Measurements from ENCODE around the gene SLC27A4.

SLC27A4 gene

GRCh38 chr9:128369024-128369706 is 28.8 kb downstream of the SLC27A4 start:
- DNase-seq = no peak

- DNase-seq = no peak
Measured at GRCh38 chr9:128370367-128370751, 30.0 kb downstream of the SLC27A4 start.

DNA sequence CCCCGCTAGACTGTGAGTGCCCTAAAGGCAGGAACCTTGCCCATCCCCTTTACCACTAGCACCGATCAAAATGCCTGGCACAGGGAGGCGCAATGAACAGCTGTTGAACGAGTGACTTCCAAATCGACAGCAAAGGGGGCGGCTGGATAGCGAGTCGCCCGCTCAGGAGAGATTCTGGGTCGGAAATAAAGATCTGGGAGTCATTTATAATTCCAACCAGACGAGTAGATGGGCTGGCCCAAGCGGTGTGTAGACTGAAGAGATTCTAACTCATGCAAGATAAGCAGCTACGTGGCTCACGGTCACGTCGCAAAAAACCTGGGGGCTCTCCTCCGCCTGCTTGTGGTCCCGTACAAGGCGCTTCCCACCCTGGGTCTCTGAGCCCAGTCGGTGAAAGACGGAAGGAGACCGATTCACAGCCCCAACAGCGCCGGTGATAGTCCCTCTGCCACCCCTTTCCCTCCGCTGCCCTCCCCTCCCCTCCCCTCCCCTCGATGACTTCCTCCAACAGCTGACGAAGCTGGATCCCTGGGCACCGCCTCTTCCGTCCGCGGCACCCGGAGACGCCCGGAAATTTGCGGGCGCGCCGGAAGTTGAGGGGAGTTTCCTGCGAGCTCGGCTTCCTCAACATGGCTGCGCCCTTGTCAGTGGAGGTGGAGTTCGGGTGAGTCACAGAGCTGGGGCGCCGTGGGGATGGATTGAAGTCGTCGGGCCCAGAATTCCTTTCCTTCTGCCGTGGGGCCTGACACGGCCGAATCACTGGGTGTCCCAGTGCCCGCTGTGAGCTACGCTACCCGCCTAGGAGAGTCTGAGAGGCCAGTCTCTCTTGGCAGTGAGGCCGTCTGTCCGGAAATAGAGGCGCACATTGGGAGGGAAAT is 30.7 kb downstream of the SLC27A4 start, which contains the start of gene URM1:
Gene URM1, plus strand, starts transcription at position 623 of the 878 bp plus-strand sequence. Its CDS starts 7 bp downstream, at position 630.
- DNase-seq = peak; percentile 87 to 94 (median 90)

GRCh38 chr9:128371630-128372117 is 31.3 kb downstream of the SLC27A4 start:
- no peak for DNase-seq

- no peak for DNase-seq
Measured at GRCh38 chr9:128372188-128372641, 31.9 kb downstream of the SLC27A4 start.

DNA sequence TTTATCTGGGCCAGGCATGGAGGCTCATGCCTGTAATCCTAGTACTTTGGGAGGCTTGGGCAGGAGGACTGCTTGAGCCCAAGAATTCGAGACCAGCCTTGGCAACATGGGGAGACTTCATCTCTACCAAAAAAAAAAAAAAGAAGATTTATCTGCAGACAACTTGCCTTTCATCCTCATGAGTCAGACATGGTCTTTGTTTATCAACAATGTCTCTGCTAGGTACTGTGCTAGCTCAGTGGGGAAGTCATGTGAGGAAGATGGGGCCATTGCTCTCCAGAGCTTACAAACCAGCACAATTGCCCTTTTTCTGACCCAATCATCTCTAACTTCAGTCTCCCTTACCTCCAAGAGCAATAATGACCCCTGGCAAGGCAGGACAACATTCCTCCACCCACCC is 32.5 kb downstream of the SLC27A4 start:
- DNase-seq = no peak

- no peak for DNase-seq
Measured at GRCh38 chr9:128374221-128374675, 33.9 kb downstream of the SLC27A4 start.

DNA sequence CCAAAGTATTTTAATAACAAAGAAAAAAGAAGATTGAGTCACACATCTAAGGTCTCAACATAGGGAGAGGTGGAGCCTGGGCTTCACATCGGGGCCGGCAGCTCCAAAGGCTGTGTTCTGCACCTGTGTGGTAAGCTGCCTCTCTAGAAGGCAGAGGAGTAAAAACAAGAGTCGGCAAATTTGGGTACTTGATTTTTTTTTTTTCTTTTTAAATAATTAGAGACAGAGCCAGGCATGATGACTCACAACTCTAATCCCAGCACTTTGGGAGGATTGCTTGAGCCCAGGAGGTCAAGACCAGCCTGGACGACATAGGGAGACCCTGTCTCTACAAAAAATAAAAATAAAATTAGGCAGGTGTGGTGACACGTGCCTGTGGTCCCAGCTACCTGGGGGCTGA is 35.5 kb downstream of the SLC27A4 start:
- no peak for DNase-seq

GRCh38 chr9:128382261-128382660 is 41.9 kb downstream of the SLC27A4 start:
- no peak for DNase-seq

DNA sequence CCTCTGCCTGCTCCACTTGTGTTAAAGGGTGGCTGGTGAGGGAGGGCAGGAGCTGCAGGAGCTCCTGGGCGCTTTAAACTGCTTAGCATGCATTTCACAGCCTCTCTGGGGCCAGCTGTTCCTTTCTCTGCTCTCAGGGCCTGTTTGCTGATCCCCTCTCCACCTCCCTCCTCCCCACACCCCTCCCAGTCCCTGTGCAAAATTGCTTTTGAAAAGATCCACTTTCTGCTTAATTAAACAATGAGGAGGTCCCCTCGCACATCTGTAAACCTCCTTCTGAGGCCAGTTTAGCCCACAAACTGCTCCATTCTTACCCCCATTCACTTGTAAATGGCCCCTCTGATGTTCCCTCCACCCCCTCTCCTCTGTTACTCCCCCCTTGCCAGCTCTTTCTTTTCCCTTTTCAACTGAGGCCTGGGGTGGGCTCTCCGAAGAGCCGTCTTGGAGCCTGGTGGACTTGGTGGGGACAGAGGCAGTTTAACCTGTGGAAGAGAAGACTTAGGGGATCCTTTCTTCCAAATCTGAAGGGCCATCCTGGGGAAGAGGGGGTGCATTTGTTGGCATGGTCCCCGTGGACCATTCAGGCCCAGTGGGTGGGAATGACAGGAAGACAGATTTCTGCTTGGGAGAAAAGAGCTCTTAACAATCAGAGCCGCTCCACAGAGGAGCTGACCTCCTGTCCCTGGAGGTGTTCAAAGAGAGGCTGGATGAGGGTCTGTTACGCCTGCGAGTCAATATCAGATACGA is 42.9 kb downstream of the SLC27A4 start:
- no peak for DNase-seq

DNA sequence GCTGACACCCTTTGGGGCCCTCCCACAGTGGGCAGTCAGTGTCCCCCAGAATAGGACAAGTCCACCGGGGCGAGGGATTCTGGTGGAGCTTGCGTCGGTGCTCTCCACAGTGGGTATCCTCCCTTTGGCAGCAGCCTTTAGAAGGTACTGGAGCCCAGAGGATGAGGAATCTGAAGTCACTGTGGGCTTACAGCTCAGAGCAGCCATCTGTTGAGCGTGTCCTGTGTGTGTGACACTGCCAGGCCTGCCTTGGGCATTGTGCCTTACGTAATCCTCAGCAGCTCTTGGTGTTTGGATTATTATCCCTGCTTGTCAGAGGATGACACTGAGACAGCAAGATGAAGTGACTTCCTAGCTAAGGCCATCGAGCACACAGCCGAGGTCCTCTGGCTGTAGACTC is 43.5 kb downstream of the SLC27A4 start:
- DNase-seq = no peak

DNA sequence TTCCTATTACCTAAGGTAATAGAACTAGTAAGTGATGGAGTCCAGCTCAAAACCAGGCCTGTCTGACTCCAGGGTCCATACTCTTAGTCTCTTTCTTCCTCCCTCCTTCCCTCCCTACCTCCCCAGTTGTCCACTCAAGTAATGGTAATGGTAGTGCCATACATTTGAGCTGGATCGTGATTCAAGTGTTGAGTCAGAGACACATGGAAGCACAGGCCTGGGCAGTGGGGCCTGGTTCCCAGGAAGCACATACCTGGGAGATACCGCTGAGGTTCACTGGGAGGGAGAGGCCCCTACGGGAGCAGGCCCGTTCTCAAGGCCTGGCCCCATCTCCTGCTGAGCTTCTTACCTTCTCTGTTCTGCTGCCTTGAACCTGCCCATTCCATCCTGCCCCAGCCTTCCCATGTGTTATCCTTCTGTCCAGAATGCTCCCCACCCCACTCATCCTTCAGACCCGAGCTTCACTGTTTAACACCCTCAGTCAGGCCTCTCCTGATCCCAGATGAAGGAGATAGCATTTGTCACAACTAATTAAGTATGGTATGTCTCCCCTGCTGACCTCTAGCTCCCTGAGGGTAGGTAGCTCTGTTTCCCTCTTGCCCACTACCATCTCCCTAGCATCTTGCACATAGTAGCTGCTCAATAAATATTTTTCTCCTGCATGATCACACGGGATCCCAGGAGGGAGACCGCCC is 44.6 kb downstream of the SLC27A4 start:
- DNase-seq = no peak

DNA sequence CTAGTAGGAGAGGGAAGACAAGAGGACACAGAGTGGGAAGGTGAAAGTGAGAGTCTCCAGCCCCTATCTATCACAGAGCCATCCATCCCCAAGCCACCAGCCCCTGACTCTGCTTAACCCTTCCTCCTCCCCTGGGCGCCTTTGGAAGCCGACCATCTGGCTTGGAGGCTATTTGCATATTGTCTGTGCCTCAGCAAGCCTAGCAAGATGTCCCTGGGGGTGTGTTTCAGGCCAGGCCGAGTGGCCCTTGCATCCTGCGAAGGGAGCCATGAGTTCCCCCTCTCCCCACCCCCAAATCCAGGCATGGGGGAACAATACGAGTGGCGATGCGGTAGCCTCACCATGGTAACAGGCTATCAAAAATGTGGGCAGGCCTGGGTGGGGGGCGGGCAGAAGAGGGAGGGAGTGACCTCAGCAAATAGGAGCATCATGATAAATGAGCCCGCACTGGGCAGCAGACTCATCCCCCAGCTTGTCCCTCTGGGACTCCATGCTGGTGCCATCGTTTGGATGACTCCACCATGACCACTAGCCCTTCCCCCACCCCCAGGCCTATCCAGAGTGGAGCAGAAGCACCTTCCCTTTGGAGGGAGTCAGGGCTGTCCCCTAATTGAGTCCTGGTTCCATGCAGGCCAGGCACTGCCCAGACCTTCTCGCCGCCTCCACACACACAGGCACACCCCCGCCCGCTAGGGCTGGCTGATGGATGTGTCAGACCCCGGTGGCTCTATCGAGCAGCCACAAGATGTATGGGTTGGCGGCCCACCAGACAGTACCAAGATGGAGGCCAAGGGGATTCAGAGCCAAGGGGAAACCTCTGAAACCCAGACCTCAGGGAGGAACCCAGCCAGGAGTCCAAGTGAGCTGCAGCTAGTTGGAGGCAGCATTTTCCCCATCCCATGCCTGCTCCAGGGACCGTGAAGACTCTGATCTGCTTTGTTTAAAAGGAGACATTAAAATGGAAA is 45.5 kb downstream of the SLC27A4 start:
- no peak for DNase-seq

DNA sequence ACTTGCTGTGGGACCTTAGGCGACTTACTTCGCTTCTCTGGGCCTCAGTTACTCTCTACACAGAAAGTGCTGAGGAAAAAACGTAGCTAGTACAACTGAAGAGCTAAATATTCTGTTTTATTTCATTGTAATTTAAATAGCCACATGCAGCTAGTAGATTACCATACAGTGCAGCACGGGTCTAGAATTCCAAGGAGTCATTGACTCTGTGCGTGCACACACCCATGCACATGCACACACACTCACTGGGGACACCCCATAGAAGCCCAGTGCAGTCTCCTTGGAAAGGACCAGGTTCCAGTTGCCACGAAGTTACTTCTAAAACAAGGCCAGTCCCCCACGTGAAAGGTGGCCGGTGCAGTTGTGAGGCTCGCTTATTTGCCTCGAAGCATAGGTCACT is 47.8 kb downstream of the SLC27A4 start:
- no peak for DNase-seq

DNA sequence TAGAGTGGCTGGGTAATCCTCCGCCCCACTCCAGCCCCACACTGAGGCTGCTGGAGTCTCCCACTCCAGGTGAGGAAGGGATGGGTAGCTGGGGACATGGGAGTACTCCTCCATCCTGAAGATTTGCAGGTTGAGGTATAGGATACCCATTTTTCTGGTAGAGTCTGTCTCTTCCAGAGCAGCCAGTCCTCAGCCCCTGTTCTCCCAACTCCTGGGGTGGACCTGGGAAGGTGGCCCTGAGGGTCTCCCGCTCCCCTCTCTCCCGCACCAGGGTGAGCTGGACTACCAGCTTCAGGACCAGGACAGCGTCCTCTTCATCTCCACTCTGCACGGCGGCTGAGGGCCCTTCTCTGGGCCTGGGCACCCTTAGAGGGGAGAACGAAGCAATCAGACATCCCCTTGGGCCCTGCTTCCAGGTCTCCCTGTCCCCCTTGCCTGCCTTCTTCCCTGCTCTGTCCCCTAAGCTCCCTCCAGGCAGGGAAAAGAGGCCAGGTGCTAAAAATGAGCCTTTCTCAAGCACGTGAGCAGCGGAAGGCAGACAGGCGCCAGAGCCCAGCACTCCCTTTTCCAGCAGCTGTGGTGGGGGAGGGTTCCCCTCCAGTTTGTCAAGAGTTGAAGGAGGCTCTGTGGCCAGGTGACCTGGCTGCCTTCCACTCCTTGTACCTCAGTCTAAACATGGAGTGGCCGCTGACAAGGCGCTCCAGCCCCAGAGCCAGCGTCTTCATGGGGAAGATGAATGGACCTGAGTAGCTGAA is 49.2 kb downstream of the SLC27A4 start:
- DNase-seq = no peak

DNA sequence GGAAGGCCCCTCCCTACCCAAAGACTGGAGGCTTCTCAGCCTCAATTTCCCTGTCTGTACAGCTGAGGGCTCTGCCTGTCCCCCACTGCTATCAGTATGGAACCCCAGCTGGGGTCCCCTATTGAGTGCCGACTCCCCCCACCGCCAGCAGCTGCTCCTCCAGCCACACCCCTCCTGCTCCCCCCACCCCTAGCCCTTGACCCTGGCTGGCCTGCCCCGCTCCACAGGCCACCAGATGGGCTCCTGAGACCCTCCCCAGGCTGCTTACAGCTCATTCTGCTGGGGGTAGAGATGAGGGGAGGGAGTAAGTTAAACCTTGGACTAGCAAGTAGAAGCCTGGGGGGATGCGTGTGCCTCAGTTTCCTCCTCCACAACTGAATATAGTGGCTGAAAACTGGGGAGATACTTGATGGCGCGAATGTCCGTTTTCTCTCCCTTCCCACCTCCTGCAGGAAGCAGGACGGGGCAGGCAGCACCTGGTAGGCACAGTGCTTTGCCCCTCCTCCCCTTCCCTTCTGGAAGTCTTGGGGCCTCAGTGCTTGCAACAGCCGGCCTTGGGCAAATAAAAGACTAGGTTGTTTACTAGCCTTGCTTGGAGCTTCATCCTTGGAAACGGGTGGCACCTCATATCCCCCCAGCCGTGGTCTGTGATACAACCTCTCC is 50.0 kb downstream of the SLC27A4 start:
- no peak for DNase-seq

DNA sequence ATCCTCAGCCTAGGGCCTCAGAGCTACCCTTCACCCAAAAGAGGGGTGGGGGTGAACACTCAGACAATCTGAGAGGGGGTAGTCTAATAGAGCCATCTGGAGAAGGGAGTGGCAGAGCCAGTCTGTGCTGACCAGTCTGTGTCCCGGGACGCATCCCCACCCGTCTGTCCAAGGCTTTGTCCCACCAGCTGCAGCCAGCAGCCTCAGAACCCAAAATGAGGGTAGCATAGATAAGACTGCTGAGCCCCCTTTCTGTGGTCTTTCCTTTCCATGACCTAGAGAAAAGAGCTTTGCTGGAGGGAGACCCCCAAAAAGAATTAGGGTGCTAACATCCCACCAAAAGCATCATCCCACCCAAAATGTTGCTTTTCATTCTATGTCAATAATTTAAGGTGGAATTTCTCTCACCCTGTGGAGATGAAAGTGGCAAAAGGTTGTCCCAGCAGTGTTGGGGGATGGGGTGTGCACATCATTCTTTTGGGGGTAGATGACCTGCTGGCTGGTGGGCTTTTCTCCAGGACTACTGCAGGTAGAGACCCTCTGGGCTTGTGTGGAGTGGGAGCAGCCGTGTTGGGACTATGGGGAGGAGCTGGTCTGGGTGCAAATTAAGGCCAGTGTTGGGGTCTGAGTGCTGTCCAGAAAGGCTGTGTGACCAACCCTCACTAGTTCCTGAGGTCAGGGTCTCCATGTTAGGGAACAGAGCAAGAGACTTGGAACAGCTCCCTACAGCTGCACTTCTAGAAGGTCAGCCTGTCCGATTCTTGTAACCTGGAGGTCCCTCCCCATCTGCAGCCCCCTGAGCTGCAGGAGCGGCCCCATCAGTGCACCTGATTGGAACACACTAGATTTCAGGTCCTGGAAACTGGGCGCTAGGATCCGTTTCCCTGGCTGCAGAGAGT is 50.7 kb downstream of the SLC27A4 start:
- no peak for DNase-seq

DNA sequence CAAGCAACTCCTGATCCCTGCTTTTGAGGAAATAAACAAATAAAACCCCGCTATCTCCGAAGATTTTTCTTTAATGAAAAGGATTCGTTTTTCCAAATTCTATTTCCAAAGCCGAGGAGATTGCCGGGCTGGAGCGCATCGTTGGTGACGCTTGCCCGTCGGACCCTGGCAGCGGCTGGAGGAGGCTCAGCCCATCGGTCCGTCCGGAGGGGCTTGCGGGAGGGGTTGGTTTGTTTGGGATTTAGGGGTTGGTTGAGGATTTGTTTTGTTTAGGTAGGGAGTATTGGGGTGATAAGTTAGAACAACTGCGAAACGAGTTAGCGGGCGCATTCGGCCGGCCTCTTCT is 51.6 kb downstream of the SLC27A4 start:
- no peak for DNase-seq
